ENCODE results near the gene PROS1. TPM values are rescaled to one million over a fixed set of nuclear protein-coding genes. Genes with fewer than 3 reads are reported as not detected.
"Not testable (repeated sequence)": the region's sequence is repeated elsewhere in the genome, so short reads cannot be mapped to it uniquely, and the experiment has no call there.

The PROS1 gene
- total RNA-seq, 1 experiment from 2014 or later = 4.8 TPM

GRCh38 chr3:93969997-93970396, 3.7 kb downstream of the PROS1 start:
- DNase-seq (ENCODE audit: low read depth) = no peak

GRCh38 chr3:93969443-93969842, 4.3 kb downstream of the PROS1 start:
- peak; percentile 67 for DNase-seq (ENCODE audit: low read depth)

GRCh38 chr3:93965106-93965505, 8.6 kb downstream of the PROS1 start:
- DNase-seq (ENCODE audit: low read depth) = not testable (repeated sequence)

GRCh38 chr3:93962798-93963197, 10.9 kb downstream of the PROS1 start:
- DNase-seq (ENCODE audit: low read depth) = no peak

- DNase-seq (ENCODE audit: low read depth) = no peak
These were observed 12.2 kb downstream of the PROS1 start for GRCh38 chr3:93961489-93961888.

GRCh38 chr3:93961026-93961425, 12.7 kb downstream of the PROS1 start:
- DNase-seq (ENCODE audit: low read depth) = no peak

- DNase-seq (ENCODE audit: low read depth) = peak; percentile 10
These were observed 23.7 kb downstream of the PROS1 start for GRCh38 chr3:93949958-93950357.

GRCh38 chr3:93937485-93937884, 36.2 kb downstream of the PROS1 start:
- not testable (repeated sequence) for DNase-seq (ENCODE audit: low read depth)

- no peak for DNase-seq (ENCODE audit: low read depth)
These were observed 37.1 kb downstream of the PROS1 start for GRCh38 chr3:93936549-93936948.

- no peak for DNase-seq (ENCODE audit: low read depth)
These were observed 39.2 kb downstream of the PROS1 start for GRCh38 chr3:93934366-93935046.

- DNase-seq (ENCODE audit: low read depth) = no peak
These were observed 42.0 kb downstream of the PROS1 start for GRCh38 chr3:93931597-93932229.

GRCh38 chr3:93930041-93930440, 43.7 kb downstream of the PROS1 start:
- DNase-seq (ENCODE audit: low read depth) = no peak

GRCh38 chr3:93926789-93927188, 46.9 kb downstream of the PROS1 start:
- DNase-seq (ENCODE audit: low read depth) = no peak

GRCh38 chr3:93924491-93924890, 49.2 kb downstream of the PROS1 start:
- DNase-seq (ENCODE audit: low read depth) = peak; percentile 51

GRCh38 chr3:93923006-93923405, 50.7 kb downstream of the PROS1 start:
- no peak for DNase-seq (ENCODE audit: low read depth)

GRCh38 chr3:93917546-93918029, 56.1 kb downstream of the PROS1 start:
- DNase-seq (ENCODE audit: low read depth) = not testable (repeated sequence)

- not testable (repeated sequence) for DNase-seq (ENCODE audit: low read depth)
These were observed 60.1 kb downstream of the PROS1 start for GRCh38 chr3:93913623-93914022.

GRCh38 chr3:93911206-93911605, 62.5 kb downstream of the PROS1 start:
- no peak for DNase-seq (ENCODE audit: low read depth)

GRCh38 chr3:93910097-93910496, 63.6 kb downstream of the PROS1 start:
- no peak for DNase-seq (ENCODE audit: low read depth)

GRCh38 chr3:93907132-93907531, 66.6 kb downstream of the PROS1 start:
- DNase-seq (ENCODE audit: low read depth) = no peak

GRCh38 chr3:93906245-93906644, 67.5 kb downstream of the PROS1 start:
- DNase-seq (ENCODE audit: low read depth) = no peak

- peak; percentile 9 for DNase-seq (ENCODE audit: low read depth)
These were observed 69.1 kb downstream of the PROS1 start for GRCh38 chr3:93904568-93904967.

Data from HT1080 (cell line).